SK-N-MC (cell line): ENCODE measurements around the gene MFAP2.

Experiments used
- DNase-seq: peaks from one replicate; pipeline ENCODE4 v3.0.0-alpha.2; 2011; ENCODE audit warnings: low read depth, low spot score
- H3K27ac ChIP-seq: fragments of 200-600 bp; sonication (generic); 2 replicates; pipeline ENCODE4 v1.5.1; 2016; ENCODE audit warnings: mixed run types
- H3K36me3 ChIP-seq: fragments of 200-600 bp; sonication (generic); 2 replicates; pipeline ENCODE4 v1.6.1; 2017; ENCODE audit warnings: antibody characterized with exemption, low read length, mixed read lengths; ENCODE audit not compliant: insufficient read depth
- H3K4me3 ChIP-seq: fragments of 200-600 bp; sonication (generic); 2 replicates; pipeline ENCODE4 v1.5.1; 2016
- H3K9ac ChIP-seq: fragments of 200-600 bp; sonication (generic); 2 replicates; pipeline ENCODE4 v1.8.0; 2017; ENCODE audit warnings: mixed run types, mixed read lengths; ENCODE audit not compliant: insufficient read length
- H3K9me3 ChIP-seq: fragments of 200-600 bp; sonication (generic); 2 replicates; pipeline ENCODE4 v1.6.1; 2017; ENCODE audit warnings: low read depth, mild to moderate bottlenecking, antibody characterized with exemption, low read length, moderate library complexity, mixed read lengths
- EZH2 ChIP-seq: fragments of 200-600 bp; sonication (generic); IDR thresholded peaks from one replicate; pipeline ENCODE4 v1.6.1; 2017; ENCODE audit warnings: antibody characterized with exemption
- FOXP2 ChIP-seq: optimal IDR thresholded peaks from 2 replicates; pipeline ENCODE3; 2011; ENCODE audit warnings: mild to moderate bottlenecking, moderate library complexity; ENCODE audit not compliant: insufficient read depth; ENCODE audit errors: extremely low read length, control extremely low read depth
- POLR2AphosphoS5 ChIP-seq: IDR thresholded peaks from 2 replicates; pipeline ENCODE4 v1.6.1; 2012; ENCODE audit warnings: mild to moderate bottlenecking, low read depth, low read length, borderline replicate concordance

MFAP2 gene

DNA sequence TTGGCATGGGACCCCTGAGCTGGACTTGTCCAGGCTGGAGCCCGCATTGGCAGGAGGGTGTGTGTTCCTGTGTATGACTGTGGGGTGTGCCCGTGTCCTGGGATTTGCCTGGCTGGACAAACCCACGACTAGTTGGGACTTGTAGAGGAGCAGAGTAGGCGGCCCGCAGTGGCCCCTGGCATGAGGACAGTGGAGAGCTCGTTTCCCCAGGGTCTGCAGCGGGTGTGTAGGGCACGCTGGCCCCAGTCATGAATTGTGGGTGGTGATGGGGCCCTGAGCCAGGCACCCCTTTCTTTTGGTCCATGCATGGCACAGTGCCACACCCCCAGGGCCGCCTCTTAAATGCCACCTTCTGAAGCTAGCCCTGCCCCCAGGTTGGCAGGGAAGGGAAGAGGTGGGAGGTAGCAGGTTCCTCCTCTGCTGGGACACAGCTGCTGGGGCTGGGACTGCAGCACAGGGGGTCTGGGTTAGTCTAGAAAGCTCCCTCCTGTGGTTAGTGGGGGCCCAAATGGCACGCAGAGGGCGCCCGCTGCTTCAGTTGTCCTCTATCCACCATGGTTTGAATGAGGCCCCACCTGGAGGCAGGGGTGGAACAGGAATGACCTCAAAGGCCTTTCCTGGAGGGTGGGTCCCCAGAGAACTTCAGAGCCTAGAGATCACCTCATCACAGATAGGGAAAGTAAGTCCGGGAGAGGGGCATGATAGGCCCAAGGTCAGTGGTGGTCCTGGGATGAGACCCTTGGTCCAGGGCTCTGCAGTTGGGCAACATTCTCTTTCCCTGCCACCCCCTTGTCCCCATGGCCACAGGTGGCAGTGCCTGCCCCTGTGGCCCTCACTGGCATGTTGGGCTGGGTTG is 54.6 kb downstream of the MFAP2 start:
- no peak overlapping the region for H3K9ac ChIP-seq
- no peak overlapping the region for H3K4me3 ChIP-seq
- no peaks in the 10 kb centered on the region for H3K9me3 ChIP-seq
- TF ChIP-seq FOXP2 (no peak), EZH2 (no peak), POLR2AphosphoS5 (no peak)
- no peaks in the 10 kb centered on the region for H3K36me3 ChIP-seq
- DNase-seq: no peak
- H3K27ac ChIP-seq: no peak overlapping the region

DNA sequence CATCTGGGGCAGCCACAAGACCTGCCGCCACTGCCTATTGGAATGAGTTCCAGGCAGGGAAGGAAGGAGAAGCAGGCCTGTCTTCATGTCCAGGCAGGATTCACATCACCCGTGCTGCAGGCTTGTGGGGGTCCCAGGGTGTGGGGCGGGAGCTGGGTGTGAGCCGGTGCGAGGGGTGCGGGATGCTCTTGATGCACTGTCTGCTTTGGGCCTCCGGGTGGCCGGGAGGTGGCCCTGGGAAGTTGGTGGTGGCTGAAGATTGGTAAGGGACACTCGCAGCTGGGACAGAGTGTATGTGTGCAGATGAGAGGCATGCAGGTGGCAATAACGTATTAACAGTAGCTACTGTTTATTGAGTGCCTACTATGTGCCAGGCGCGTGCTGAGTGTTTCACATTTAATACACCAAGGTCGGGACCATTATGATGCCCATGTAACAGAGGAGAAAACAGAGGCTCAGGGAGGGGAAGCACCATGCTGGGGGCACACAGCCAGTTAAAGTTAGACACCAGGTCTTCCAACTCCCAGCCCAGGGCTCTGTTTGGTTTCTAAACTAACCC is 55.4 kb downstream of the MFAP2 start:
- no peak overlapping the region for H3K27ac ChIP-seq
- no peak for DNase-seq
- H3K9me3 ChIP-seq: no peaks in the 10 kb centered on the region
- no peak overlapping the region for H3K4me3 ChIP-seq
- no peaks in the 10 kb centered on the region for H3K36me3 ChIP-seq
- TF ChIP-seq POLR2AphosphoS5: no peak
- no peak for TF ChIP-seq FOXP2
- no peak for TF ChIP-seq EZH2
- H3K9ac ChIP-seq: no peak overlapping the region
